Testis (tissue), 2 donors: ENCODE results near the gene SIRT2.

ENCODE experiments used
- POLR2A ChIP-seq: fragments of 450-650 bp; IDR thresholded peaks from one replicate; pipeline ENCODE4 v1.6.1; 2017; ENCODE audit warnings: antibody characterized with exemption, mild to moderate bottlenecking, moderate library complexity
- TF ChIP-seq, protein P1 (sequence below), 3 experiments: fragments of 450-650 bp in 2 of 3; fragments of 200-600 bp in 1 of 3; sonication (generic) in 1 of 3; IDR thresholded peaks; one replicate each; pipeline ENCODE4 v1.5.1; 2016 to 2019; ENCODE audit warnings: antibody characterized with exemption in 3 of 3, mild to moderate bottlenecking in 2 of 3, moderate library complexity in 1 of 3

- TF ChIP-seq, protein P1, sequence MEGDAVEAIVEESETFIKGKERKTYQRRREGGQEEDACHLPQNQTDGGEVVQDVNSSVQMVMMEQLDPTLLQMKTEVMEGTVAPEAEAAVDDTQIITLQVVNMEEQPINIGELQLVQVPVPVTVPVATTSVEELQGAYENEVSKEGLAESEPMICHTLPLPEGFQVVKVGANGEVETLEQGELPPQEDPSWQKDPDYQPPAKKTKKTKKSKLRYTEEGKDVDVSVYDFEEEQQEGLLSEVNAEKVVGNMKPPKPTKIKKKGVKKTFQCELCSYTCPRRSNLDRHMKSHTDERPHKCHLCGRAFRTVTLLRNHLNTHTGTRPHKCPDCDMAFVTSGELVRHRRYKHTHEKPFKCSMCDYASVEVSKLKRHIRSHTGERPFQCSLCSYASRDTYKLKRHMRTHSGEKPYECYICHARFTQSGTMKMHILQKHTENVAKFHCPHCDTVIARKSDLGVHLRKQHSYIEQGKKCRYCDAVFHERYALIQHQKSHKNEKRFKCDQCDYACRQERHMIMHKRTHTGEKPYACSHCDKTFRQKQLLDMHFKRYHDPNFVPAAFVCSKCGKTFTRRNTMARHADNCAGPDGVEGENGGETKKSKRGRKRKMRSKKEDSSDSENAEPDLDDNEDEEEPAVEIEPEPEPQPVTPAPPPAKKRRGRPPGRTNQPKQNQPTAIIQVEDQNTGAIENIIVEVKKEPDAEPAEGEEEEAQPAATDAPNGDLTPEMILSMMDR (IDR thresholded peaks at IDR 0.05): no peak
- TF ChIP-seq POLR2A: no peak
Measured at GRCh38 chr19:38924388-38924787, 25.0 kb upstream of the SIRT2 start.
